DND-41 (cell line): ENCODE measurements around the gene HOXC6.

Experiments used
- ATAC-seq: fragments of 200-7000 bp; cut with Tn5 transposase; 3 replicates; pipeline ENCODE4 v1.9.1; 2021; ENCODE audit warnings: low read depth; ENCODE audit not compliant: insufficient read depth
- DNase-seq: peaks from one replicate; pipeline ENCODE4 v3.0.0-alpha.2; 2020
- H2AFZ ChIP-seq: 2 replicates; pipeline ENCODE4 v1.6.0; 2012; ENCODE audit warnings: low read depth, low read length
- H3K27ac ChIP-seq: 2 replicates; pipeline ENCODE4 v1.5.1; 2012; ENCODE audit warnings: low read length, inconsistent platforms
- H3K27me3 ChIP-seq: fragments of 200-600 bp; sonication (generic); 2 replicates; pipeline ENCODE4 v1.6.0; 2012; ENCODE audit warnings: low read length, mild to moderate bottlenecking, inconsistent platforms; ENCODE audit not compliant: insufficient read depth, poor library complexity
- H3K36me3 ChIP-seq: 2 replicates; pipeline ENCODE4 v1.5.1; 2012; ENCODE audit warnings: low read length, inconsistent platforms; ENCODE audit not compliant: insufficient read depth
- H3K4me1 ChIP-seq: 2 replicates; pipeline ENCODE4 v1.5.1; 2012; ENCODE audit warnings: mild to moderate bottlenecking, low read length; ENCODE audit not compliant: insufficient read depth
- H3K4me2 ChIP-seq: 2 replicates; pipeline ENCODE4 v1.6.0; 2012; ENCODE audit warnings: mild to moderate bottlenecking, moderate library complexity, low read length, inconsistent platforms; ENCODE audit not compliant: insufficient read depth
- H3K4me3 ChIP-seq, 2 experiments: fragments of 200-600 bp in 1 of 2; shearing (Covaris generic) in 1 of 2; 2 replicates each; pipeline ENCODE4 v1.5.1; 2012 to 2016; ENCODE audit warnings: inconsistent platforms in 2 of 2, low read length in 2 of 2, mild to moderate bottlenecking in 2 of 2, low read depth in 1 of 2, moderate library complexity in 1 of 2
- H3K79me2 ChIP-seq: 2 replicates; pipeline ENCODE4 v1.6.0; 2012; ENCODE audit warnings: low read length, inconsistent platforms; ENCODE audit not compliant: insufficient read depth
- H3K9ac ChIP-seq: 2 replicates; pipeline ENCODE4 v1.6.0; 2012; ENCODE audit warnings: low read depth, mild to moderate bottlenecking, inconsistent platforms, low read length, moderate library complexity
- H3K9me3 ChIP-seq: 2 replicates; pipeline ENCODE4 v1.5.1; 2012; ENCODE audit warnings: low read length, moderate library complexity, mild to moderate bottlenecking, inconsistent platforms; ENCODE audit not compliant: insufficient read depth, severe bottlenecking
- H4K20me1 ChIP-seq: 2 replicates; pipeline ENCODE4 v1.6.0; 2012; ENCODE audit warnings: low read length; ENCODE audit not compliant: insufficient read depth
- EZH2 ChIP-seq: IDR thresholded peaks from 3 replicates; pipeline ENCODE4 v1.6.1; 2012; ENCODE audit warnings: borderline replicate concordance, low read depth, mild to moderate bottlenecking, moderate library complexity, low read length, inconsistent platforms; ENCODE audit not compliant: severe bottlenecking
- TF ChIP-seq, protein P1 (sequence below): IDR thresholded peaks from 2 replicates; pipeline ENCODE4 v1.5.1; 2012; ENCODE audit warnings: borderline replicate concordance, low read length, moderate library complexity, mild to moderate bottlenecking; ENCODE audit not compliant: poor library complexity, severe bottlenecking; ENCODE audit errors: extremely low read depth

HOXC6 gene

GRCh38 chr12:53994009-53994263 is 34.3 kb upstream of the HOXC6 start:
- H3K4me1 ChIP-seq = peaks cover 26% of the 10 kb centered on the region
- H4K20me1 ChIP-seq = no peaks in the 10 kb centered on the region
- no peaks in the 10 kb centered on the region for H3K36me3 ChIP-seq

DNA sequence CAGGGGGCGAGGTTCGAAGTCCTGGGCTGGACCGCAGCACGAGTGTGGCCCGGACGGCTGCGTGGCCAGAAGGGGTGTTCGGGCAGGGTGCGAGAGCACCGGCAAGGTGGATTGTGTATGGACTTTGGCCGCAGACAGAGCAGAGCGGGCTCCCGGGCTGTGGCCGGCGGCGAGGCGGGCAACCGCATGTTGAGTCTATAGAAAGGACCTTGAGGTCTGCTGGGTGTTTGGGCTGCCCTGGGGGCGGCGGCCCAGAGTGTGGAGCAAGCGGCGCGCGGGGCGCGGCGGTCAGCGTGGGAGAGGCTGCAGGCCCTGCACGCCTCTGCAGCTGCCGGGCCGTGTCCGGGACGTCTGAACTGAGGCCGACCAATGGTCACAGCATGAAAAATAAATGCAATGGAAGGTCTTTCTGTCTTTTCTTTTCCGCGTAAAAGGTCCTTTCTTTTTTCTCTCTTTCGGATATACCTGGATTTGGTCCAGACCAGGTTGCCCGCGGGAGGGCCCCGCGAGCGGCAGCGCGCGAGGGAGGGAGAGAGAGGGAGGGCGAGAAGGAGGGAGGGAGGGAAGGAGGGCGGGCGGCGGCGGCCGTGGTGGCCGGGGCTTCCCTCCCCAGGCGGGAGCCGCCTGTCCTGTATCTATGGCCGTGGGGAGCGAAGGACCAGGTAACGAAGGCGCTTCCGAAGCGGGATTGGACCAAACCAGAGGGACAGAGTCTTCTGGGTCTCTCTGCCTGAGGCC is 33.8 kb upstream of the HOXC6 start:
- Histone ChIP-seq H3K27ac (no peak overlapping the region), H3K27me3 (peaks cover 65% of the 10 kb centered on the region)
- ATAC-seq = no peak

More at GRCh38 chr12:53994009-53994263, 34.3 kb upstream of the HOXC6 start:
- Histone ChIP-seq H3K4me2 (no peak overlapping the region), H3K79me2 (no peaks in the 10 kb centered on the region), H3K4me3 (no peak overlapping the region), H3K27me3 (peaks cover 70% of the 10 kb centered on the region), H3K9ac (no peak overlapping the region), H3K9me3 (no peaks in the 10 kb centered on the region), H2AFZ (no peak overlapping the region), H3K27ac (no peak overlapping the region)
- no peak for DNase-seq
- ATAC-seq = no peak
- TF ChIP-seq EZH2 = no peak
- TF ChIP-seq, protein P1, sequence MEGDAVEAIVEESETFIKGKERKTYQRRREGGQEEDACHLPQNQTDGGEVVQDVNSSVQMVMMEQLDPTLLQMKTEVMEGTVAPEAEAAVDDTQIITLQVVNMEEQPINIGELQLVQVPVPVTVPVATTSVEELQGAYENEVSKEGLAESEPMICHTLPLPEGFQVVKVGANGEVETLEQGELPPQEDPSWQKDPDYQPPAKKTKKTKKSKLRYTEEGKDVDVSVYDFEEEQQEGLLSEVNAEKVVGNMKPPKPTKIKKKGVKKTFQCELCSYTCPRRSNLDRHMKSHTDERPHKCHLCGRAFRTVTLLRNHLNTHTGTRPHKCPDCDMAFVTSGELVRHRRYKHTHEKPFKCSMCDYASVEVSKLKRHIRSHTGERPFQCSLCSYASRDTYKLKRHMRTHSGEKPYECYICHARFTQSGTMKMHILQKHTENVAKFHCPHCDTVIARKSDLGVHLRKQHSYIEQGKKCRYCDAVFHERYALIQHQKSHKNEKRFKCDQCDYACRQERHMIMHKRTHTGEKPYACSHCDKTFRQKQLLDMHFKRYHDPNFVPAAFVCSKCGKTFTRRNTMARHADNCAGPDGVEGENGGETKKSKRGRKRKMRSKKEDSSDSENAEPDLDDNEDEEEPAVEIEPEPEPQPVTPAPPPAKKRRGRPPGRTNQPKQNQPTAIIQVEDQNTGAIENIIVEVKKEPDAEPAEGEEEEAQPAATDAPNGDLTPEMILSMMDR = no peak

DNA sequence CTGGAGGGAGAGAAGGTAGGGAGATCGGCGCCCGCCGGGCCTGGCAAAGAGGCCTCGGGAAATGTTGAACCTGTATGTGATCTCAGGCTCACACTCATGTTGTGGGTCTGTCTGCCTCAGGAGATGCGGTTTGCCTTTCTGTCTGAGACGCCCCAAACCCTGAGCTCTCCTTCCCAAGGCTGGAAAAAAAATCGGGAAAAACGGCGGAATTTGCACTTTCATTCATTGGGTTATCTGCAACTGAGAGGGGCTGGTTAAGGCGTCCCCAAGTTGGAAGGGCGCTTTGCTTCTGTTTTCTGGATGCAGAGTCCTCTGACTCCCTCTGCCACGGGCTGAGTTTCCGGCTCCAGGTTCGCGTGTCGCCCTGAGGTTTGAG is 33.2 kb upstream of the HOXC6 start:
- Histone ChIP-seq H3K4me1 (peaks cover 18% of the 10 kb centered on the region), H3K27ac (no peak overlapping the region), H3K4me3 (no peak overlapping the region), H3K9ac (no peak overlapping the region), H4K20me1 (no peaks in the 10 kb centered on the region), H3K27me3 (peaks cover 59% of the 10 kb centered on the region), H3K36me3 (no peaks in the 10 kb centered on the region), H3K79me2 (no peaks in the 10 kb centered on the region), H3K4me2 (no peak overlapping the region), H3K9me3 (no peaks in the 10 kb centered on the region), H2AFZ (peak overlapping the region; percentile 70; the same call in 1 of the 2 replicates)
- no peak for TF ChIP-seq EZH2
- TF ChIP-seq, protein P1 = no peak
- no peak for ATAC-seq
- no peak for DNase-seq

More for the DNA sequence above, 33.8 kb upstream of the HOXC6 start:
- Histone ChIP-seq H3K79me2 (no peaks in the 10 kb centered on the region), H3K36me3 (no peaks in the 10 kb centered on the region), H3K9ac (no peak overlapping the region), H3K4me2 (no peak overlapping the region), H3K4me3 (no peak overlapping the region), H3K9me3 (no peaks in the 10 kb centered on the region), H3K4me1 (peaks cover 21% of the 10 kb centered on the region), H4K20me1 (no peaks in the 10 kb centered on the region), H2AFZ (no peak overlapping the region)
- no peak for DNase-seq
- TF ChIP-seq EZH2 = no peak
- TF ChIP-seq, protein P1 = no peak
